ENCODE results near the gene CYYR1. TPM values are rescaled to one million over a fixed set of nuclear protein-coding genes. Genes with fewer than 3 reads are reported as not detected.

The CYYR1 gene
- not detected for total RNA-seq (2021; ENCODE audit: unreplicated experiment)
- polyA plus RNA-seq (2012; ENCODE audit: insufficient read length), result not detected
- Bru-seq, nascent RNA, result not detected
- BruChase-seq, experiment 1, labeled RNA remaining after a 2-hour chase, result not detected
- BruChase-seq, experiment 2, labeled RNA remaining after a 6-hour chase, result not detected
- long read RNA-seq, result 0 reads

DNA sequence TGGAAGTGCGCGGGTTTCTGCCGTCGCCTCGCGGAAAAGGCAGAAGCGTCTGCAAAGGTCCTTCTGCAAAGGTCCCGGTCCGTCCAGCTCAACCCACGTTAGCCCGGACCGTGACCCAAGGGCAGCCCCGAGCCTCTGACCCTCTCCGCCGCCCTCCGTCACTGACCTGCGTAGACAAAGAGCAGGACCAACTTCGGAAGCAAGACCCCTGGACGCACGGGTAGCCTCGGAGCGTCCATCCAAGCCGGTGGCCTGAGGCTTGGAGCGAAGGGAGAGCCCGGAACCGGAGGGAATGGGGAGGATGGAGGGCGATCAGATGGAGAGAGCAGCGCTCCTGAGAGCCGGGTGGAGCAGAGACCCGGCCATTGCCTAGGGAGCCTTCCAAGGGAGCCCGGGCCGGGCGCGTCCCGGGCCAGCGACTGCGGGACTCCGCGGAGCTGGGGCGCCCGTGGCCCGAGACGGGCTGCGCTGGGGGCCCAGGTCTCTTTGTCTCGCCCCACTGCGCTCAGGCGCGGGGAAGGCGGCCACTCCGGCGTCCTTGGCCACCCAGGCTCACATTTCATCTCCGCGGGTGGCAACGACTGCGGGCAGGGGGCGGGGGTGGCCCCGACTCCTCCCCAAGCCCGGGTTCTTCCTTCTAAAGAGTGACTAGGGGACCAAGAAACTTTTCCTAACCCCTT, at the start of gene CYYR1:
TSS of gene CYYR1 (minus strand) at position 585 of the 680 bp plus-strand sequence. CDS start at position 239, 346 bp downstream.
- ChIA-PET POLR2A (no interaction called here), CTCF (no interaction called here)
- BruUV-seq (replicated peaks), result no TSS peak
- Histone ChIP-seq H3K27ac (ENCODE audit: low read length) (no peak within 1 kb of the TSS), H3K27me3 (ENCODE audit: control insufficient read depth, insufficient read depth, low read length) (no peaks in the 10 kb centered on the region), H3K36me3 (ENCODE audit: control insufficient read depth, insufficient read depth, low read length) (no peaks in the 10 kb centered on the region), H3K4me3 (ENCODE audit: low read depth in 2 of 2, low read length in 2 of 2) (no peak within 1 kb of the TSS), H3K9me3 (ENCODE audit: control insufficient read depth, insufficient read depth, low read depth, low read length) (no peaks in the 10 kb centered on the region), H3K4me1 (ENCODE audit: control insufficient read depth, insufficient read depth, low read length) (no peaks in the 10 kb centered on the region)
- ATAC-seq (no peak), DNase-seq (ENCODE audit: low read depth, low spot score) (no peak)
- TF ChIP-seq, protein P1, sequence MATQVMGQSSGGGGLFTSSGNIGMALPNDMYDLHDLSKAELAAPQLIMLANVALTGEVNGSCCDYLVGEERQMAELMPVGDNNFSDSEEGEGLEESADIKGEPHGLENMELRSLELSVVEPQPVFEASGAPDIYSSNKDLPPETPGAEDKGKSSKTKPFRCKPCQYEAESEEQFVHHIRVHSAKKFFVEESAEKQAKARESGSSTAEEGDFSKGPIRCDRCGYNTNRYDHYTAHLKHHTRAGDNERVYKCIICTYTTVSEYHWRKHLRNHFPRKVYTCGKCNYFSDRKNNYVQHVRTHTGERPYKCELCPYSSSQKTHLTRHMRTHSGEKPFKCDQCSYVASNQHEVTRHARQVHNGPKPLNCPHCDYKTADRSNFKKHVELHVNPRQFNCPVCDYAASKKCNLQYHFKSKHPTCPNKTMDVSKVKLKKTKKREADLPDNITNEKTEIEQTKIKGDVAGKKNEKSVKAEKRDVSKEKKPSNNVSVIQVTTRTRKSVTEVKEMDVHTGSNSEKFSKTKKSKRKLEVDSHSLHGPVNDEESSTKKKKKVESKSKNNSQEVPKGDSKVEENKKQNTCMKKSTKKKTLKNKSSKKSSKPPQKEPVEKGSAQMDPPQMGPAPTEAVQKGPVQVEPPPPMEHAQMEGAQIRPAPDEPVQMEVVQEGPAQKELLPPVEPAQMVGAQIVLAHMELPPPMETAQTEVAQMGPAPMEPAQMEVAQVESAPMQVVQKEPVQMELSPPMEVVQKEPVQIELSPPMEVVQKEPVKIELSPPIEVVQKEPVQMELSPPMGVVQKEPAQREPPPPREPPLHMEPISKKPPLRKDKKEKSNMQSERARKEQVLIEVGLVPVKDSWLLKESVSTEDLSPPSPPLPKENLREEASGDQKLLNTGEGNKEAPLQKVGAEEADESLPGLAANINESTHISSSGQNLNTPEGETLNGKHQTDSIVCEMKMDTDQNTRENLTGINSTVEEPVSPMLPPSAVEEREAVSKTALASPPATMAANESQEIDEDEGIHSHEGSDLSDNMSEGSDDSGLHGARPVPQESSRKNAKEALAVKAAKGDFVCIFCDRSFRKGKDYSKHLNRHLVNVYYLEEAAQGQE (IDR thresholded peaks at IDR 0.05; ENCODE audit: insufficient read depth in 1 of 2, low read depth in 2 of 2, low read length in 1 of 2), result no peak
- no peak for TF ChIP-seq TCF7L2 (IDR thresholded peaks at IDR 0.05; ENCODE audit: low read depth, low read length)
- TF ChIP-seq POLR2AphosphoS5 (IDR thresholded peaks at IDR 0.05; ENCODE audit: low read depth, low read length), result no peak
- TF ChIP-seq SIN3A (IDR thresholded peaks at IDR 0.05; ENCODE audit: borderline replicate concordance, insufficient read depth, low read depth, low read length), result no peak
- TF ChIP-seq, protein P2, sequence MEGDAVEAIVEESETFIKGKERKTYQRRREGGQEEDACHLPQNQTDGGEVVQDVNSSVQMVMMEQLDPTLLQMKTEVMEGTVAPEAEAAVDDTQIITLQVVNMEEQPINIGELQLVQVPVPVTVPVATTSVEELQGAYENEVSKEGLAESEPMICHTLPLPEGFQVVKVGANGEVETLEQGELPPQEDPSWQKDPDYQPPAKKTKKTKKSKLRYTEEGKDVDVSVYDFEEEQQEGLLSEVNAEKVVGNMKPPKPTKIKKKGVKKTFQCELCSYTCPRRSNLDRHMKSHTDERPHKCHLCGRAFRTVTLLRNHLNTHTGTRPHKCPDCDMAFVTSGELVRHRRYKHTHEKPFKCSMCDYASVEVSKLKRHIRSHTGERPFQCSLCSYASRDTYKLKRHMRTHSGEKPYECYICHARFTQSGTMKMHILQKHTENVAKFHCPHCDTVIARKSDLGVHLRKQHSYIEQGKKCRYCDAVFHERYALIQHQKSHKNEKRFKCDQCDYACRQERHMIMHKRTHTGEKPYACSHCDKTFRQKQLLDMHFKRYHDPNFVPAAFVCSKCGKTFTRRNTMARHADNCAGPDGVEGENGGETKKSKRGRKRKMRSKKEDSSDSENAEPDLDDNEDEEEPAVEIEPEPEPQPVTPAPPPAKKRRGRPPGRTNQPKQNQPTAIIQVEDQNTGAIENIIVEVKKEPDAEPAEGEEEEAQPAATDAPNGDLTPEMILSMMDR (IDR thresholded peaks at IDR 0.05), result no peak
- in situ Hi-C loops (cut with HindIII; ENCODE audit: low pct_unique_long_range_greater_than_20kb, low sequenced_read_pairs) (no loop called here), intact Hi-C loops (cut with micrococcal nuclease; ENCODE audit: unreplicated experiment) (no loop called here)

DNA sequence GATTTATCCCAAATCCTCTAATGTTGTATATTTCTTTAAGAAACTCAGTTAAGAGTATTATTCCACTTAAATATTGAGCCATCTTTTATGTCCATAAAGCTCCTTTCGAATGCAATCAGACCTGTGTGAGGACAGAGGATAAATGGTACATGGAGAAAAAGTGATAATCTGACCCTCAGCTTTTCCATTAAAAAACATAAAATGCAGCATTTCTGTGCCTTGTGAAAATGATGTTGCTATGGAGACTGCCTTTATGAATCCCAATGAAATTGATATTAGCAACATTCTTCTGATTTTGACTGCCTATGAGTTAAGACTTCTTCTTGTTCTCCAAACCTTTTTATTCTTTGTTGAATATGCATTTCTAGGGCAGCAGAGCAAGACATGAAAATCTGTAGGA, 44.1 kb upstream of the CYYR1 start:
- DNase-seq (ENCODE audit: low read depth, low spot score) (no peak), ATAC-seq (no peak)
- CTCF ChIA-PET, result no interaction called here
- H3K9me3 ChIP-seq (ENCODE audit: control insufficient read depth, insufficient read depth, low read depth, low read length), result no peaks in the 10 kb centered on the region
- POLR2A ChIA-PET, result no interaction called here
- no peaks in the 10 kb centered on the region for H3K27me3 ChIP-seq (ENCODE audit: control insufficient read depth, insufficient read depth, low read length)
- H3K4me3 ChIP-seq (ENCODE audit: low read depth in 2 of 2, low read length in 2 of 2), result no peak overlapping the region
- no peaks in the 10 kb centered on the region for H3K36me3 ChIP-seq (ENCODE audit: control insufficient read depth, insufficient read depth, low read length)
- no peak overlapping the region for H3K27ac ChIP-seq (ENCODE audit: low read length)
- H3K4me1 ChIP-seq (ENCODE audit: control insufficient read depth, insufficient read depth, low read length), result no peaks in the 10 kb centered on the region
- TF ChIP-seq TCF7L2 (IDR thresholded peaks at IDR 0.05; ENCODE audit: low read depth, low read length) (no peak), POLR2AphosphoS5 (IDR thresholded peaks at IDR 0.05; ENCODE audit: low read depth, low read length) (no peak), SIN3A (IDR thresholded peaks at IDR 0.05; ENCODE audit: borderline replicate concordance, insufficient read depth, low read depth, low read length) (no peak)
- TF ChIP-seq, protein P1 (IDR thresholded peaks at IDR 0.05; ENCODE audit: insufficient read depth in 1 of 2, low read depth in 2 of 2, low read length in 1 of 2), result no peak
- TF ChIP-seq, protein P2 (IDR thresholded peaks at IDR 0.05), result no peak
- intact Hi-C loops (cut with micrococcal nuclease; ENCODE audit: unreplicated experiment) (no loop called here), in situ Hi-C loops (cut with HindIII; ENCODE audit: low pct_unique_long_range_greater_than_20kb, low sequenced_read_pairs) (no loop called here)
- no TSS peak for BruUV-seq (replicated peaks)
